HG03521 (cell line): ENCODE data around the gene WDFY4.

ENCODE experiments used
- ATAC-seq: cut with Tn5 transposase; IDR thresholded peaks from one replicate; pipeline ENCODE4 v1.9.1; 2021; ENCODE audit warnings: mild to moderate bottlenecking, moderate library complexity; ENCODE audit not compliant: unreplicated experiment

Gene WDFY4

GRCh38 chr10:48842231-48842630, 157.6 kb downstream of the WDFY4 start:
- no peak for ATAC-seq

DNA sequence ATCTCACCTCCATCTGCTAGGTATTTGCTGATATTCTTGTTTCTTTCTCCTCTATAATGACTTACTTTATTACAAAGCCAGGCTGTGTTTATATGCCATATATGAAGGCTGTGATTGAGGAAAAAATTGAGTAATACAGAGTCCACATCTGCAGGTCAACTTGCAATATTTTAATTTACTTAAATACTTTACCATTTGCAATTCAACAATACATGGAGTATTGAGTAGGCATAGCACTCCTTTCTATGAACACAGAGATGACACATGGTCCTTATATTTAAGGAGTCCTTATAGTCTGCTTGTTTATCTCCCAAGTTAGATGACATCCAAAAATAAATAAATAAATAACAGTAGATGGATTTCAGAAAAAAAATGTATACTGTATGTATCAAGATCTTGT, 158.5 kb downstream of the WDFY4 start:
- no peak for ATAC-seq

DNA sequence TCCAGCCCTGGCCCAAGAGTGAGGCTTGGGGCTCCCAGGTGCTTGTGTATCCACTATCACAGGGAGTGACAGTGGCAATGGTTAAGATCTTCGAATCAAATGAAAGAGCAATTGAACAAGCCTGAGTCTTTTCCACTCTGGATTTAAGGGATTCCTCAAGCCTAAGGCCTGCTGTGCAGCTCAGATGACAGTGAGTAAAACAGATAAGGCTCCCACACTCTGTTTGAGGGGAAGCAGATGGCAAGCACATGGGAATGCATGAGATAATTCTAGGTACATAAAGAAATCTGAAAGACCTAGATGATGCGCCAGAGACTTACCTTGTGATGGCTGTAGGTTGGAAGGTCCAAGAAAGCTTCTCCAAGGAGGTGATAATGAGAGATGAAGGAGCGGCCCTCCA, 159.9 kb downstream of the WDFY4 start:
- ATAC-seq, result no peak

- ATAC-seq, result no peak
These were observed 160.8 kb downstream of the WDFY4 start for GRCh38 chr10:48845512-48845911.

- no peak for ATAC-seq
These were observed 163.0 kb downstream of the WDFY4 start for GRCh38 chr10:48847691-48848090.

DNA sequence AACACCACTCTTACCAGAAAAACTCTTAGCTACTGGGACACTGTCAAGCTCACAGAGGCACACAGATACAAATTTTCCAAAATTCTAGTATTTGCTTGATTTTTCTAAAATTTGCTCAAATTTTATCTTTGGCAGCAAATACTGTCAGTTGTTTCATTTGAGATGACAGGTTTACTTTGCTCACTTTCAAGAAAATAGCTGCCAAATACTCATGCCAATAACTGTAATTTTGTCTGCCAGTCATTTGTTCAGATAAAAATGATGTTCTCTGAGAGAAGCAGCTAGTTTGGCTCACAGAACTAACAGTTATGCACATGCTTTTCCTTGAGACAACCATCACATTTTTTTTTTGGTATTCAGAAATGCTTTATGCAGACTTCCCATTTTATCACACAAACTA, 172.2 kb downstream of the WDFY4 start:
- ATAC-seq, result no peak

- ATAC-seq, result no peak
These were observed 187.6 kb downstream of the WDFY4 start for GRCh38 chr10:48872234-48872633.

- no peak for ATAC-seq
These were observed 193.4 kb downstream of the WDFY4 start for GRCh38 chr10:48878091-48878490.

DNA sequence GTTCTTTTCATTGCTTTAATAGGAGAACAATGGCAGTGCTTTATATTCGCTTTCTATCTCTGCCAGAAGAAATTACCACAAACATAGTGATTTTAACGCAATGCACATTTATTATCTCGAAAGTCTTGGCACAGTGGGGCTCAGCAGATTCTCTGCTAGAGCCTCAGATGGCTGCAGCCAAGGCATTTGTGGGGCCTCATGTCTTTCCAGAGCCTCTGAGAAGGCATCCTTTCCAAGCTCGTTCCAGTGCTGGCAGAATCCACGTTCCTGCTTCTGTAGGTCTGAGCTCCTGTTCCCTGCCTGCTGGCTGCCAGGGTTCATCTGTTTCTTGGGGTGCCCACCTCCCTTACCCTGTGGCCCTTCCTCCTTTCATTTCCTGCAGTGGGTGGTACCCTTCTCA, 194.8 kb downstream of the WDFY4 start:
- no peak for ATAC-seq

DNA sequence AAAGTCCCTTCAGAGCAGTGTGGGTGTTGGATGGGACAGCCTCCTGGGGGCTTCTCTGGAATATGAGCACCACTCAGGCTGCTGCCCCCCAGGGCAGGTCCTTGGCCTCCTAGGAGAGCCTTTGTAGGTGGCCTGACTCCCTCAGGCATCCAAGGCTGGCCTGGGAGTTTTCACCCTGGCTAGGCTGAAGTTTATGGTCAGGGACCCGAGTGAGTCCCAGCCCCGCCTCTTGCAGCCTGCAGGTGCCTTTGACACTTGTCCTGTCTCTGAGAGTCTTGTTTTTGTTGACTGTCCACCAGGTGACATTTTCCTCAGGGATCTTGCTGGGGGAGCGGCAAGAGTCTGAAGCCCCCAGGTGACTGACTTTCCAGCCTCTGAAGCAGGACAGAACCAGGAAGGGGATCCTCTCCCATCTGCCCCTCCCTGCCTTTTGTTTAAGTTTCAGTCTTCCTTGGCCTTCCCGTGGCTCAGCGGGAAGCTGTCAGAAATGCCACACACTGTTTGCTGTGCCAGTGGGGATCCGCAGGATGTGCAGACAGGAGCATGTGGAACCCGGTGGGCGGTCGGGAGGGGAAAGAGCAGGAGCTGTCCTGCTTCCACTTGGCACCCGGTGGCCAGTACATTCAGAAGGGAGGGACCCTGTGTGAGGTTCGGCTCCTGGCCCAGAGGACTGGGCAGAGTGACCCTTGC, 195.5 kb downstream of the WDFY4 start:
- ATAC-seq, result no peak

DNA sequence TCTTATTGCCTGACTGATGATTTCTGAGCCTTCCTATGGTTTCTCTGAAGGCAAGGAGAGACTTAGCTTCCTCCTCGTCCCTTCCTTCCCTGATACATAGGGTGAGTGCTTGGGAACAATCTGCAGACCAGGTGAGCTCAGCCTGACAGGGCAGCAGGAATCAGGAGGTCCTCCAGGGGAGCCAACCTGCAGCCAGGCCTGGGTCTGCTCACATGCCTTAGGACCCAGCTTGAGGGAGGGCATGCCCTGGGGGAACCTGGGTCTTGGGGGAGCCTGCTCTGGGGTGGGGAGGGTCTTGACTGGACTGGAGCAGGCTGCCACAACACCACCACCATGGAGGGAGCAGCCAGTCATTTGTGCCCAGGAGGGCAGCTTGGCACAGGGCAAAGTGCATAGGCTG, 197.3 kb downstream of the WDFY4 start:
- ATAC-seq, result no peak

DNA sequence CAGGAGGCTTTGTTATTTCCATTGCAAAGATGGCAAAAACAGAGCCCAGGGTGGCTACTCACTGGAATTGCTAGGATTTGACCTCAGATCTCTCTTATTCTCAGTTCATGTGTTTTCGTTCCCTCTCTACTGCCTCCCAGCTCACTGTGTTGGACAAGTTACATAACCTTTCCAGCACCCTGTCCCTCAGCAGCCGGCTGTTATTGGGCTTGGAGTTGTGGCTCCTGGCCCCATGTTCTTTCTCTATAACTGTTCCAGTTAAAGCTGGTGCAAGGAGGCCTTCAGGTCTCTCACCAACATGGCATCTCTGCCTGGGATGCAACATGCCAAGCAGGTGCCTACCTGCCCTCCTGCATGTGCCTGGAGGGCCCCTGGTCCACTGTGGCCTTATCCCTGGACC, 198.2 kb downstream of the WDFY4 start:
- no peak for ATAC-seq

- no peak for ATAC-seq
These were observed 199.0 kb downstream of the WDFY4 start for GRCh38 chr10:48883701-48884100.

GRCh38 chr10:48884179-48885045, 199.7 kb downstream of the WDFY4 start:
- no peak for ATAC-seq

GRCh38 chr10:48885376-48885775, 200.7 kb downstream of the WDFY4 start:
- no peak for ATAC-seq

DNA sequence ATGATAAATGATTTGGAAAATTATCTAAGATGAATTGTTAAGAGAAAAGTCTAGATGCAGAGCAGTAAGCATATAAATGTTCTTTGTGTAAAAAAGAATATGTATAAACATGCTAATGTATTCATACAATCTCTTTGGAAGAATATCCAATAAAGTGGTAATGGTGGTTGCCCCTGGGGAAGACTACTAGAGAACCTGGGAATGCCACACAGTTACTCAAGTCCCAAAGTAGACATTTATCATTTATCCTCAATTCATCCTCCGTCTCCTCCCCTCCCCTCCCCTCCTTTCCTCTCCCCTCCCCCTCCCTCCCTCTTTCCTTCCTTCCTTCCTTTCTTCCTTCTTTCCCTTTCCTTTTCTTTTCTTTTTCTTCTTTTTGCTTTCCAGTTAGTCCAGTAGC, 203.3 kb downstream of the WDFY4 start:
- no peak for ATAC-seq

DNA sequence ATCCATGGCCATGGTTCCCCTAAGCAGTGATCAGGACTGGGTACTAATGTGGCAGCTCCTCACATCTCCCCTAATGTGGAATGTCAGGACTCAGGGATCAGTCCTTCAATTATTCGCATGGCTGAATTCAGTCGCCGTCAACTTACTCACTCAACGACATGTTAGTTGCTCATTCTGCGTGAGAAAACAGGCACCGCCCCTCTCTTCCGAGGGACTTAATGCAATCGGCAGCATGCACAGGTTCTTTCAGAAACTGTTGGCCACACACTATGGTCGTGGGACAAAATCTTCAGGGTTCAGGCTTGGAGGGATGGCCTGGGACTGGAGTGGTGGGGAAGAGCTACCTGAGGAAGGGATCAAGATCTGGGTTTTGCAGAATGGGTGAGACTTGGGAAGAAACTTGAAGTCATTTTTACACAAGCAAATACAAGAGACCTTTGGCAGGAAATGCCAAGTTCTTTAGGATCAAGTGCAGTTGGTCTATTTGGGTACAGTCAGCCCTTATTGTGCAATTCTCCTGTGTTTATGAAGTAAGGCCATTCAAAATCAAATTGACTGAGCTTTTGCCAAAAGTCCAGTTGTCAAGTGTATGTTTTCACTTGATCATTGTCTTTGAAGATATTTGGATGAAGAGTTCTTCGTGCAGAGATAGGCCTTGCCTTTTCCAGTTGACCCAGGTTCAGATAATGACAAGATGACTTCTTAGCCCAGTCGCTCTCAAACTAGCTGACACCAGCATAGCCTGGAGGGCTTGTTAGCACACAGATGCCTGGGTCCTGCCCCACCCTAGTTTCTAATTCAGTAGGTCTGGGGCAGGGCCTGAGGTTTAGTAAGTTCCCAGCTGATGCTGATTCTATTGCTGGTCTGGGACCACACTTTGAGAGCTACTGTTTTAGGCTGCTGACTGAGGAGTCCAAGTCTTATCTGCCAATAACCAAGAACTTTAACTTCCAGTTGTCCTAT, 206.5 kb downstream of the WDFY4 start:
- no peak for ATAC-seq

GRCh38 chr10:48894911-48895802, 210.5 kb downstream of the WDFY4 start:
- no peak for ATAC-seq

- no peak for ATAC-seq
These were observed 211.1 kb downstream of the WDFY4 start for GRCh38 chr10:48895803-48896195.

DNA sequence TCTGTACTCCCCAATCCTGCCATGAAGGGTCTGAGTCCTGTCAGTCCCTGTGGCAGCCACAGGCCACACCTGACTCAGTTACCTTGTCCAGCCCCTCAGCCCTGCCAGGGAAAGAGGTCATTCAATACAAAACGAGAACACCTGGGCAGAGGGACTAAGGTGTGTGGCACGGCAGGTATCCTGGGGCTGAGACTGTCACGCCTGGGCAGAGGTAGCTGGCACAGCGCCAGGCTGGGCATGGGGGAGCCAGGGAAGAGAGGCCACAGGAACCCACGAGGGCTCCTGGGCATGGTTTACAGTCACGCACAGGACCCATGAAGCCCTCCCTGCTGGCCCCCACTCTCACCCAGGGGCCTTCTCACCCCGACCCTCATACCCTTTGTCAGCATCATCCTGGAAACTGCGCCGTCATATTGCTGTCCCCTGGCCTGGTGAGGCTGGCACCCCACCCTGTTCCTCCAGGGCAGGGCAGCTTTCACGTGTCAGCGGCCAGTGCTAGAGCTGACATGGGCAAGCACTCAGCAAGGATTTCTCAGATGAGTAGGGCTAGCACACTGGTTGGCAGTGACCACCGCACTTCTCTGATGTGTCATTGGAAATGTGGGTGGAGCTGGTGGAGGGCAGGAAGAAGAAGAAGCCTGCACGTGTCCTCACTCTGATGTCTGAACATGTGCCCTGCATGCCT, 212.2 kb downstream of the WDFY4 start:
- no peak for ATAC-seq
